Hepatocyte (in vitro differentiated cells): ENCODE results near the gene USHBP1.

Experiments
- EZH2 ChIP-seq: fragments of 200-600 bp; sonication (generic); IDR thresholded peaks from 2 replicates; pipeline ENCODE4 v1.6.1; 2016; ENCODE audit warnings: antibody characterized with exemption, mild to moderate bottlenecking, borderline replicate concordance
- EZH2phosphoT487 ChIP-seq: fragments of 200-600 bp; sonication (generic); IDR thresholded peaks from one replicate; pipeline ENCODE4 v1.6.1; 2018; ENCODE audit warnings: antibody characterized with exemption, mild to moderate bottlenecking, low read depth, moderate library complexity; ENCODE audit not compliant: unreplicated experiment, severe bottlenecking
- TF ChIP-seq, protein P1 (sequence below): fragments of 200-600 bp; sonication (generic); IDR thresholded peaks from 2 replicates; pipeline ENCODE4 v1.5.1; 2016; ENCODE audit warnings: antibody characterized with exemption, mild to moderate bottlenecking; ENCODE audit not compliant: poor library complexity

DNA sequence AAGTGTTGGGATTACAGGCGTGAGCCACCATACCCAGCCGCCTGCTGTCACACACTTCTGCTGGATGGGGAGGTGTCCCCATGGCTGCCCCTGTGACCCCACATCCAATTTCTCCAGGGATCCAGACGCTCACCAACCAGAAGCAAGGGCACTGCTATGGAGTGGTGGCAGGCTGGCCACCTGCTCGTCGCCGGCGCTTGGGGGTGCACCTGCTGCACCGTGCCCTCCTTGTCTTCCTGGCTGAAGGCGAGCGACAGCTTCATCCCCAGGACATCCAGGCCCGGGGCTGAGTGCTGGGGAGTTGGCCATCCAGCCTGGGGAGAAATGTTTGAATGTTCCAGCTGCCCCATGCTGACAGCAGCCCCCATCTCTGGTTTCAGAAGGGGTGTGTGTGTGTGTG, 21.7 kb upstream of the USHBP1 start:
- TF ChIP-seq, protein P1, sequence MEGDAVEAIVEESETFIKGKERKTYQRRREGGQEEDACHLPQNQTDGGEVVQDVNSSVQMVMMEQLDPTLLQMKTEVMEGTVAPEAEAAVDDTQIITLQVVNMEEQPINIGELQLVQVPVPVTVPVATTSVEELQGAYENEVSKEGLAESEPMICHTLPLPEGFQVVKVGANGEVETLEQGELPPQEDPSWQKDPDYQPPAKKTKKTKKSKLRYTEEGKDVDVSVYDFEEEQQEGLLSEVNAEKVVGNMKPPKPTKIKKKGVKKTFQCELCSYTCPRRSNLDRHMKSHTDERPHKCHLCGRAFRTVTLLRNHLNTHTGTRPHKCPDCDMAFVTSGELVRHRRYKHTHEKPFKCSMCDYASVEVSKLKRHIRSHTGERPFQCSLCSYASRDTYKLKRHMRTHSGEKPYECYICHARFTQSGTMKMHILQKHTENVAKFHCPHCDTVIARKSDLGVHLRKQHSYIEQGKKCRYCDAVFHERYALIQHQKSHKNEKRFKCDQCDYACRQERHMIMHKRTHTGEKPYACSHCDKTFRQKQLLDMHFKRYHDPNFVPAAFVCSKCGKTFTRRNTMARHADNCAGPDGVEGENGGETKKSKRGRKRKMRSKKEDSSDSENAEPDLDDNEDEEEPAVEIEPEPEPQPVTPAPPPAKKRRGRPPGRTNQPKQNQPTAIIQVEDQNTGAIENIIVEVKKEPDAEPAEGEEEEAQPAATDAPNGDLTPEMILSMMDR, result no peak
- no peak for TF ChIP-seq EZH2
- TF ChIP-seq EZH2phosphoT487, result no peak
